ENCODE data around the gene HDLBP.

HDLBP gene

DNA sequence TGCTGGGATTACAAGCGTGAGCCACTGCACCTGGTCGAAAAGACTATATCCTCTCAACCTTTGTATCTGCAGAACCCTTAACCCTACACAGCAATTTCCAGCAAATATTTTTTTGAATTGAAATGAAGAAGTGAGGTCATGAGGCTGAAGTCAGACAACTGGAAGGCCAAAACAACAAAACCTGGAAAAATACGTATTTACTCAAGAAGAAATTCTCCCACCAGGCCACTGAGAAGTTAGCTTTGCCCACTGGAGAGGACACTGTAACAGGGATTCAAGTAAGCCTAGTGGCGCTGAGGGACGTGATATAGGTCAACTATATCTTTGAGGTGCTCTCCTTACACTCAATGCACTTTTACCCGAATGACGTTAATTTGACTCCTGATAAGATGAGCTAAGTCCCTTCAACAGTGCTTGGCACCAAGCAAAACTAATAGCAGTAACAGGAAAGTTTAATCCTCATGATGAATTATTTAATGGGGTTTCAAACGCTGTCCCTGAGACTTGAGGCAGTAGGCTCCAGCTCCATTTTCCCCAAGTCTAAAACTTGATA is 1.9 kb downstream of the HDLBP start:
- peak overlapping the region; percentile 98 for H3K4me3 ChIP-seq (ENCODE audit: low read depth, low read length)
- no peak for DNase-seq (ENCODE audit: low read depth)
- TF ChIP-seq MAX (IDR thresholded peaks at IDR 0.05; ENCODE audit: low read depth, low read length), result no peak
- no peak for TF ChIP-seq MYC (IDR thresholded peaks at IDR 0.05; ENCODE audit: low read depth, low read length)
- TF ChIP-seq POLR2A (IDR thresholded peaks at IDR 0.05; ENCODE audit: extremely low read depth, insufficient read length), result no peak
- TF ChIP-seq, protein P1, sequence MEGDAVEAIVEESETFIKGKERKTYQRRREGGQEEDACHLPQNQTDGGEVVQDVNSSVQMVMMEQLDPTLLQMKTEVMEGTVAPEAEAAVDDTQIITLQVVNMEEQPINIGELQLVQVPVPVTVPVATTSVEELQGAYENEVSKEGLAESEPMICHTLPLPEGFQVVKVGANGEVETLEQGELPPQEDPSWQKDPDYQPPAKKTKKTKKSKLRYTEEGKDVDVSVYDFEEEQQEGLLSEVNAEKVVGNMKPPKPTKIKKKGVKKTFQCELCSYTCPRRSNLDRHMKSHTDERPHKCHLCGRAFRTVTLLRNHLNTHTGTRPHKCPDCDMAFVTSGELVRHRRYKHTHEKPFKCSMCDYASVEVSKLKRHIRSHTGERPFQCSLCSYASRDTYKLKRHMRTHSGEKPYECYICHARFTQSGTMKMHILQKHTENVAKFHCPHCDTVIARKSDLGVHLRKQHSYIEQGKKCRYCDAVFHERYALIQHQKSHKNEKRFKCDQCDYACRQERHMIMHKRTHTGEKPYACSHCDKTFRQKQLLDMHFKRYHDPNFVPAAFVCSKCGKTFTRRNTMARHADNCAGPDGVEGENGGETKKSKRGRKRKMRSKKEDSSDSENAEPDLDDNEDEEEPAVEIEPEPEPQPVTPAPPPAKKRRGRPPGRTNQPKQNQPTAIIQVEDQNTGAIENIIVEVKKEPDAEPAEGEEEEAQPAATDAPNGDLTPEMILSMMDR (IDR thresholded peaks at IDR 0.05; ENCODE audit: low read depth, low read length), result no peak

DNA sequence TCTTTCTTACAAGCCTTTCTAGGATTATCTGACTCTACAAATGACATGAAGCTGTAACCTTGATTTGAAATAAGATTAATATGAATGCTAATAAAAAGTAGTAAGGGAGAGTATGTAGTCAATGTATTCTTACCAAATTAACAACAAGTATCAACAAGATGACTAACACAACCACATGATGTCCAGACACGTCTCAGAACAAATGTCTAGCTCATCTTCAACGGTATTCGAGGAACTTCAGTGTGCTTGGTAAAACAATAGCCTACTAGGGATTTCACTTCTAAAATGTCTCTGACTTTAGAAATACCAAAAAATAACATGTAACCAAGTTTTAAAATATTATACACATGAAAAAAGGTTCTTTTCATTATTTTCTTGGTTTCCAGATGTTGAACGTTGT is 3.4 kb downstream of the HDLBP start:
- TF ChIP-seq, protein P1 (IDR thresholded peaks at IDR 0.05; ENCODE audit: low read depth, low read length), result no peak
- no peak overlapping the region for H3K4me3 ChIP-seq (ENCODE audit: low read depth, low read length)
- peak; percentile 33 for DNase-seq (ENCODE audit: low read depth)

- no peak for TF ChIP-seq MAX (IDR thresholded peaks at IDR 0.05; ENCODE audit: low read depth, low read length)
- no peak overlapping the region for H3K4me3 ChIP-seq (ENCODE audit: low read depth, low read length)
- DNase-seq (ENCODE audit: low read depth), result no peak
Measured at GRCh38 chr2:241310917-241311566, 4.4 kb downstream of the HDLBP start.

DNA sequence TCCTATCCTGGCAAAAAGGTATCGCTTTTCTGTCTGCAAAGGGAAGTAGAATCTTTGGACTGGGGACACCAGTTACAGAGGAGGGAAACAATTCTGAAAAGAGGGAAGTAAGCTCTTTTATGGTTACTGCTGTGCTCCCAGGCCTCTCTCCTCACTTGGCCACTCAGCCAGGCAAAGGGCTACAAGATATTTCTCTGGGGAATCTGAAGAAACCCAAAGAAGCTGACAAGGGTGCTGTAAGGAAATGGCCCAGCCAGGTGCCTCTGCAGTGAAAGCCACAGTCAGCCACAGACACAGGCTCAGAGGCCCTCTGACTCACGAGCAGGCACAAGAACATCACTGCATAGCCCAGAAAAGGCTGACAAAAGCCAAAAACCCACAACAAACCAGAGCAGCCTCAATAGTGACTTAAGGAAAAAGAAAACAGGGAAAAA is 5.8 kb downstream of the HDLBP start:
- peak; percentile 54 for TF ChIP-seq MYC (IDR thresholded peaks at IDR 0.05; ENCODE audit: low read depth, low read length)
- TF ChIP-seq MAX (IDR thresholded peaks at IDR 0.05; ENCODE audit: low read depth, low read length), result peak; percentile 36
- TF ChIP-seq POLR2A (IDR thresholded peaks at IDR 0.05; ENCODE audit: extremely low read depth, insufficient read length), result no peak
- peak overlapping the region; percentile 25 for H3K4me3 ChIP-seq (ENCODE audit: low read depth, low read length)
- DNase-seq (ENCODE audit: low read depth), result peak; percentile 98

GRCh38 chr2:241308832-241309500 is 6.5 kb downstream of the HDLBP start:
- no peak for TF ChIP-seq POLR2A (IDR thresholded peaks at IDR 0.05; ENCODE audit: extremely low read depth, insufficient read length)
- no peak for TF ChIP-seq MAX (IDR thresholded peaks at IDR 0.05; ENCODE audit: low read depth, low read length)
- no peak for TF ChIP-seq MYC (IDR thresholded peaks at IDR 0.05; ENCODE audit: low read depth, low read length)
- TF ChIP-seq, protein P1 (IDR thresholded peaks at IDR 0.05; ENCODE audit: low read depth, low read length), result no peak
- DNase-seq (ENCODE audit: low read depth), result no peak
- peak overlapping the region; percentile 25 for H3K4me3 ChIP-seq (ENCODE audit: low read depth, low read length)

- TF ChIP-seq MYC (IDR thresholded peaks at IDR 0.05; ENCODE audit: low read depth, low read length) (no peak), POLR2A (IDR thresholded peaks at IDR 0.05; ENCODE audit: extremely low read depth, insufficient read length) (no peak)
- H3K4me3 ChIP-seq (ENCODE audit: low read depth, low read length), result no peak overlapping the region
Measured at GRCh38 chr2:241308267-241308666, 7.2 kb downstream of the HDLBP start.

DNA sequence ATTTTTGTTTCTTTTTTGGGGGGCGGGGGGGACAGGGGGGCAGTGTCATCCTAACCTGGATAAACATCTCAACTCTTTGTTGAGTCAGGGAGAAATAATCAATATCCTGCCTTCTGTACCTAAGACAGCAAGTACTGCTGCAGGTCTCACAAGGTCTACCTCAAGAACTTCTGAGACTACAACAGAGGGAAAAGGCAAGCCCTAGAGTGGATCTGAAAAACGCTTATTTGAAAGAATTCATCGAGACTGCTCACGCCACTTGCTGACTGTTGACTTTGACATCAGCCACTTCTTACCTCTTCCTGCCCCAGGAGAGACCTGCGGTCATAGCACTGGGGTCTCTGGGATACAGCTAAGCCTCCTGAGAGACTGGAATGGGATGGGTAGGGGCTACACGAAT is 8.4 kb downstream of the HDLBP start:
- no peak for TF ChIP-seq MYC (IDR thresholded peaks at IDR 0.05; ENCODE audit: low read depth, low read length)
- TF ChIP-seq, protein P1 (IDR thresholded peaks at IDR 0.05; ENCODE audit: low read depth, low read length), result no peak
- no peak for TF ChIP-seq POLR2A (IDR thresholded peaks at IDR 0.05; ENCODE audit: extremely low read depth, insufficient read length)
- TF ChIP-seq MAX (IDR thresholded peaks at IDR 0.05; ENCODE audit: low read depth, low read length), result no peak
- DNase-seq (ENCODE audit: low read depth), result no peak

More at GRCh38 chr2:241308267-241308666, 7.2 kb downstream of the HDLBP start:
- no peak for DNase-seq (ENCODE audit: low read depth)

More for the DNA sequence above, 8.4 kb downstream of the HDLBP start:
- H3K4me3 ChIP-seq (ENCODE audit: low read depth, low read length), result no peak overlapping the region

All from NB4 (cell line).